ENCODE results near the gene THEM4. TPM values are rescaled to one million over a fixed set of nuclear protein-coding genes. Genes with fewer than 3 reads are reported as not detected.

The THEM4 gene
- total RNA-seq, 4 donors from 2014 or later, result 9.1 to 45.2 (median 14.6) TPM

DNA sequence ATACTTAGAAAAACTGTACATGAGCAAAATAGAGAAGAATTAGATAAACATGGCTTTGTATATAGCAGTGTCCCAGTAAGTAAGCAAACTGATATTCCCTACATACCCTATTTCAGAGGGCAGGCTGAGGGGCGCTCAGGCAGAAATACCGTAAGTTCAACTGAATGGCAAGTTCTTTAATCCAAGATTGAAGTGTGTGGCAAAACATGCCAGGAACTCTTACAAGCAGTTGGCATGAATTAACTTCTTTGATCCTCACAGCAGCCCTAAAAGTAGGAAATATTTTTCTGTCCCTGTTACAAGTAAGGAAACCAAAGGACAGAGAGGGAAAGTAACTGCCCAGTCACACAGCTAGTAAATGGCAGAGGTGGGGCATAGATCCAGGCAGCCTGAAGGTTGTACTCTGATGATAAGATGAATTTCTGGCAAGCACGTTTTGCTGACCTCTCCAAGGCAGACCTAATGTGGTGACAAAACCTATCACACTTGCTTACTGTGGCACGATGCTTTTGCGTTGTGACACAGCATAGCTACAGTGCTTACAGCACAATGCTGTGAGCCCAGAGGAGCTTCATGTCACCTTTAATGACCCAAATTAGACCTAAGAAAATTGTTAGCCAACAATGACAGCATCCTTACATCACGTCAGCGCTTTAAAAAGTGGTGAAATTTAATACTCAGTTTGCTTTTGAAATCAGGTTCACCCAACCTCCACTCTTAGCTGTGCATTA, 35.0 kb upstream of the THEM4 start:
- H3K9me3 ChIP-seq, result no peaks in the 10 kb centered on the region
- peak overlapping the region; percentile 7 to 71 (median 61) for H3K27ac ChIP-seq
- no peak for DNase-seq
- peaks cover 0 to 49% (median 5%) of the 10 kb centered on the region in 4 donors for H3K4me1 ChIP-seq
- no peaks in the 10 kb centered on the region for H3K27me3 ChIP-seq
- H3K36me3 ChIP-seq, result no peaks in the 10 kb centered on the region
- H3K4me3 ChIP-seq, result no peak overlapping the region
- TF ChIP-seq, protein P1, sequence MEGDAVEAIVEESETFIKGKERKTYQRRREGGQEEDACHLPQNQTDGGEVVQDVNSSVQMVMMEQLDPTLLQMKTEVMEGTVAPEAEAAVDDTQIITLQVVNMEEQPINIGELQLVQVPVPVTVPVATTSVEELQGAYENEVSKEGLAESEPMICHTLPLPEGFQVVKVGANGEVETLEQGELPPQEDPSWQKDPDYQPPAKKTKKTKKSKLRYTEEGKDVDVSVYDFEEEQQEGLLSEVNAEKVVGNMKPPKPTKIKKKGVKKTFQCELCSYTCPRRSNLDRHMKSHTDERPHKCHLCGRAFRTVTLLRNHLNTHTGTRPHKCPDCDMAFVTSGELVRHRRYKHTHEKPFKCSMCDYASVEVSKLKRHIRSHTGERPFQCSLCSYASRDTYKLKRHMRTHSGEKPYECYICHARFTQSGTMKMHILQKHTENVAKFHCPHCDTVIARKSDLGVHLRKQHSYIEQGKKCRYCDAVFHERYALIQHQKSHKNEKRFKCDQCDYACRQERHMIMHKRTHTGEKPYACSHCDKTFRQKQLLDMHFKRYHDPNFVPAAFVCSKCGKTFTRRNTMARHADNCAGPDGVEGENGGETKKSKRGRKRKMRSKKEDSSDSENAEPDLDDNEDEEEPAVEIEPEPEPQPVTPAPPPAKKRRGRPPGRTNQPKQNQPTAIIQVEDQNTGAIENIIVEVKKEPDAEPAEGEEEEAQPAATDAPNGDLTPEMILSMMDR (IDR thresholded peaks at IDR 0.05), result no peak
- TF ChIP-seq POLR2A (IDR thresholded peaks at IDR 0.05), result no peak

DNA sequence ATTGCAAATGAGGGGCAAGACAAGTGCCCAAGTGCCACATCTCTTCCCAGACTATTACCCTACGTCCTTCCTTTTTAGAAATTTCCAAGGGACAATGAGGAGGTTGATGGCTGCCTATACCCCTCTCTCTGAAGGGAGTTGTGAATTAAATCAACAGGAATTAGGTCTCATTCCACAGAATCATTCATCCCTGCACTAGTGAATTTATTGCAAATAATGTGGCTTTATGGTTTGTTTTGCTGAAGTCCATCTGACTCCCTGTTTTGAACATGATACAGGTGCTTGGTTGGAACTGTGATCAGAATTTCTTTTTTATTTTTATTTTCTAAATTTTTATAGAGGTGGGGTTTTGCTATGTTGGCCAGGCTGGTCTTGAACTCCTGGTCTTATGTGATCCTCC, 34.3 kb upstream of the THEM4 start:
- H3K4me3 ChIP-seq, result no peak overlapping the region
- H3K36me3 ChIP-seq, result no peaks in the 10 kb centered on the region
- DNase-seq, result no peak
- H3K4me1 ChIP-seq, result peaks cover 0 to 49% (median 5%) of the 10 kb centered on the region in 4 donors
- no peak overlapping the region for H3K27ac ChIP-seq
- TF ChIP-seq, protein P1 (IDR thresholded peaks at IDR 0.05), result no peak
- no peak for TF ChIP-seq POLR2A (IDR thresholded peaks at IDR 0.05)
- no peaks in the 10 kb centered on the region for H3K9me3 ChIP-seq
- H3K27me3 ChIP-seq, result no peaks in the 10 kb centered on the region

DNA sequence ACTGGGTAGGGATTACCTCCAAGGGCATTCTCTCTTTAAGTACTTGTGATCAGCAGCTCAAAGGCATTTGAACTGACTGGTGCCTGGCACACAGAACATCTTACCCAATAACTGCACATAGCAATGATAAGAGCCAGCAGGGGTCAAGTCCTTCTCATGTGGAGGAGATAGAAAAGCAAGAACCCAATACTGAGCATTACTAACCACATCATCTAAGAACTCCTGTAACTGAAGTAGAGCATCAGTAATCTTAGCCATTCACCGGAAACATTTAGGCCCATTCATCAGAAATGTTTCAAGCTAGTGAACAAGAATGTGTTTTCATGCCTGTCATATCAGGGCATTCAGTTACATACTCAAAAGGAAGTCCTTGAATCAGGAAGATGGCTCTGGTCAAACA, 33.6 kb upstream of the THEM4 start:
- no peaks in the 10 kb centered on the region for H3K27me3 ChIP-seq
- no peak overlapping the region for H3K4me3 ChIP-seq
- H3K9me3 ChIP-seq, result no peaks in the 10 kb centered on the region
- peaks cover 0 to 49% (median 5%) of the 10 kb centered on the region in 4 donors for H3K4me1 ChIP-seq
- no peak for DNase-seq
- TF ChIP-seq POLR2A (IDR thresholded peaks at IDR 0.05), result no peak
- TF ChIP-seq, protein P1 (IDR thresholded peaks at IDR 0.05), result no peak
- peak overlapping the region in 1 of 4 donors; percentile 60 for H3K27ac ChIP-seq
- no peaks in the 10 kb centered on the region for H3K36me3 ChIP-seq

DNA sequence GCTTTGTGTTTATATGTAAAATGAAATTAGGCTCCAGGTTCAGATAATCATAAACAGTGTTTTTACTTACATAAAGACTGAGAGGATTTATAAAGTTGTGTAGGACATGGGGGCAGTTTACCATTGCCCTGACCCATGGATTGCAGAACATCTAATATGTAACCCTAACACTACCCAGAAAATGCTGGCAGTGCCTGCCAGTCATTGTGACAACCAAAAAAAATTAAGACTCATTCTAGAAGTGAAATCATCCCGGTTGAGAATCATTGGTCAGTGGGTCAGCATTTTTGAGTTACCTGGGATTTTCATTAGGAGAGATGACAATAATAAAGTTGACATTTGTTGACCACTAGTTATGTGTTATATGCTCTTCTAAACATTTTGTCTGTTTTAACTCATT, 31.2 kb upstream of the THEM4 start:
- H3K36me3 ChIP-seq, result no peaks in the 10 kb centered on the region
- no peak for TF ChIP-seq POLR2A (IDR thresholded peaks at IDR 0.05)
- TF ChIP-seq, protein P1 (IDR thresholded peaks at IDR 0.05), result no peak
- H3K27ac ChIP-seq, result peak overlapping the region in 2 of 4 donors; percentile 29 to 60
- no peak for DNase-seq
- no peaks in the 10 kb centered on the region for H3K27me3 ChIP-seq
- no peaks in the 10 kb centered on the region for H3K9me3 ChIP-seq
- no peak overlapping the region for H3K4me3 ChIP-seq
- H3K4me1 ChIP-seq, result peaks cover 0 to 41% (median 3%) of the 10 kb centered on the region in 4 donors

DNA sequence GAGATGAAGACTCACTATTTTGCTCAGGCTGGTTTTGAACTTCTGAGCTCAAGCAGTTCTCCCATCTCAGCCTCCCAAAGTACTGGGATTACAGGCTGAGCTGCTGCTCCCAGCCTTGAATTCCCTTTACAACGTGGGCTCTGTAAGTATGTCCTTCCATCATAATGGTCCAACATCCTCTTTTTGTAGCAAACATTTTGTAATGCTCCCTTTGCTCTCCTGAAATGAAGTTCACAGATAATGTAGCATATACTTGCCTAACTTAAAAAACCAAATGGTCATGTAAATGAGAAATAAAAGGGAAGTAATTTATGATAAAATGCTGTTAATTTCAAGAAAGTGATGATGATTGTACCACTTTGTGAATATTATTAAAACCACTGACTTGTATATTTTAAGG, 30.5 kb upstream of the THEM4 start:
- TF ChIP-seq, protein P1 (IDR thresholded peaks at IDR 0.05), result no peak
- TF ChIP-seq POLR2A (IDR thresholded peaks at IDR 0.05), result no peak
- no peaks in the 10 kb centered on the region for H3K27me3 ChIP-seq
- H3K27ac ChIP-seq, result no peak overlapping the region
- no peaks in the 10 kb centered on the region for H3K9me3 ChIP-seq
- DNase-seq, result no peak
- H3K4me1 ChIP-seq, result peaks cover 0 to 41% (median 0%) of the 10 kb centered on the region in 4 donors
- no peak overlapping the region for H3K4me3 ChIP-seq
- H3K36me3 ChIP-seq, result no peaks in the 10 kb centered on the region

All from Peyer's patch (tissue), 4 donors.